T47D (cell line): Measurements from ENCODE around the gene DIS3L2.
"Not testable (repeated sequence)": the region's sequence is repeated elsewhere in the genome, so short reads cannot be mapped to it uniquely, and the experiment has no call there.

Experiments used
- DNase-seq, 2 experiments: peaks; one replicate each; pipeline versions ENCODE4 v3.0.0 to v3.0.0-alpha.2; 2011 to 2012; ENCODE audit warnings: low read depth in 1 of 2, low spot score in 1 of 2
- JUND ChIP-seq: IDR thresholded peaks from 2 replicates; pipeline ENCODE4 v1.6.1; 2012; ENCODE audit warnings: low read depth
- in situ Hi-C: cut with HindIII; loops from 2 replicates; pipeline ENCODE4 v1.10.0; 2016; ENCODE audit warnings: low sequenced_read_pairs, low pct_unique_long_range_greater_than_20kb

Gene DIS3L2

GRCh38 chr2:231932985-231933915 lies 28.3 kb upstream of the DIS3L2 start:
- TF ChIP-seq JUND, result no peak
- in situ Hi-C loops, result no loop called here
- no peak for DNase-seq

GRCh38 chr2:231933916-231934401 lies 27.6 kb upstream of the DIS3L2 start:
- in situ Hi-C loops, result no loop called here
- no peak for TF ChIP-seq JUND
- no peak for DNase-seq

- DNase-seq, result no peak
- TF ChIP-seq JUND, result no peak
- in situ Hi-C loops, result no loop called here
These were observed 26.9 kb upstream of the DIS3L2 start for GRCh38 chr2:231934441-231935206.

GRCh38 chr2:231935207-231935524 lies 26.3 kb upstream of the DIS3L2 start:
- in situ Hi-C loops, result no loop called here
- DNase-seq, result no peak
- no peak for TF ChIP-seq JUND

GRCh38 chr2:231935815-231936214 lies 25.7 kb upstream of the DIS3L2 start:
- in situ Hi-C loops, result no loop called here
- no peak for TF ChIP-seq JUND
- DNase-seq, result no peak

- TF ChIP-seq JUND, result no peak
- DNase-seq, result no peak
- in situ Hi-C loops, result no loop called here
These were observed 25.0 kb upstream of the DIS3L2 start for GRCh38 chr2:231936491-231936890.

- no peak for TF ChIP-seq JUND
- DNase-seq, result no peak
- in situ Hi-C loops, result no loop called here
These were observed 24.5 kb upstream of the DIS3L2 start for GRCh38 chr2:231937057-231937456.

- DNase-seq, result no peak
- no peak for TF ChIP-seq JUND
- in situ Hi-C loops, result no loop called here
These were observed 22.5 kb upstream of the DIS3L2 start for GRCh38 chr2:231939022-231939421.

- in situ Hi-C loops, result no loop called here
- no peak for DNase-seq
- no peak for TF ChIP-seq JUND
These were observed 20.7 kb upstream of the DIS3L2 start for GRCh38 chr2:231940795-231941194.

- no peak for TF ChIP-seq JUND
- in situ Hi-C loops, result no loop called here
- DNase-seq, result no peak
These were observed 19.8 kb upstream of the DIS3L2 start for GRCh38 chr2:231941673-231942072.

- no peak for DNase-seq
- in situ Hi-C loops, result no loop called here
- TF ChIP-seq JUND, result no peak
These were observed 19.3 kb upstream of the DIS3L2 start for GRCh38 chr2:231942180-231942579.

GRCh38 chr2:231946241-231946814 lies 15.2 kb upstream of the DIS3L2 start:
- no peak for TF ChIP-seq JUND
- in situ Hi-C loops, result no loop called here
- DNase-seq, result no peak

- in situ Hi-C loops, DNase-seq: not testable (repeated sequence)
These were observed 14.4 kb upstream of the DIS3L2 start for GRCh38 chr2:231947112-231947511.
